Right cardiac atrium (tissue), 5 donors: ENCODE results near the gene WWTR1. TPM values are rescaled to one million over a fixed set of nuclear protein-coding genes. Genes with fewer than 3 reads are reported as not detected.

ENCODE experiments used
- ATAC-seq, 2 donors: fragments of 200-7000 bp; cut with Tn5 transposase; one replicate each; pipeline versions ENCODE4 v1.8.0 to v1.9.1; 2020; ENCODE audit warnings: moderate library complexity in 2 of 2, mild to moderate bottlenecking in 1 of 2
- DNase-seq, 3 donors: peaks; one replicate each; pipeline ENCODE4 v3.0.0-alpha.2; 2020
- H3K27ac ChIP-seq: one replicate; pipeline ENCODE4 v1.5.1; 2013; ENCODE audit warnings: mild to moderate bottlenecking, low read length, control low read depth, moderate library complexity
- H3K27me3 ChIP-seq: one replicate; pipeline ENCODE4 v1.6.1; 2013; ENCODE audit not compliant: control insufficient read depth, insufficient read depth
- H3K4me1 ChIP-seq: one replicate; pipeline ENCODE4 v1.6.1; 2013; ENCODE audit warnings: low read length; ENCODE audit not compliant: control insufficient read depth, insufficient read depth
- H3K4me3 ChIP-seq: one replicate; pipeline ENCODE4 v1.5.1; 2013; ENCODE audit warnings: low read length, control low read depth
- H3K9me3 ChIP-seq: one replicate; pipeline ENCODE4 v1.6.1; 2013; ENCODE audit warnings: low read length; ENCODE audit not compliant: control insufficient read depth
- WGBS: extraction: QIAGEN DNeasy Blood & Tissue Kit; methylation state at CpG from one replicate; pipeline ENCODE4 v1.1.7; 2013; 5-methylcytosine and 5-hydroxymethylcytosine counted together
- intact Hi-C, 4 donors: fragments of 100-400 bp; cut with DNase I; formaldehyde crosslinking; loops; one replicate each; pipeline versions ENCODE4 v1.11.0 to v1.14.0; 2022 to 2023
- polyA plus RNA-seq: library from polyadenylated mRNA; stranded (reverse); fragments of 200-250 nt; gene quantifications from one replicate; pipeline ENCODE4 v1.2.3, GENCODE V29; 2013
- total RNA-seq, 4 donors: library from RNA; stranded (reverse); fragmentation: NEBNext Ultra II Directional; extraction: Animal tissue kit (Norgen Biotek cat#: 25700); gene quantifications; one replicate each; pipeline ENCODE4 v1.2.1, GENCODE V29; 2021
- donor health status: healthy with polysubstance abuse.
- donor health status: DM: no; HTN: yes; CAD: no.
- donor health status: DM: no; HTN: no; CAD: no.
- donor health status: DM: no; HTN: yes; CAD: no; lungs with severe emphysema.
- donor health status: DM: yes; HTN: yes; CAD: no.

WWTR1 gene
- total and polyA plus RNA-seq, 5 donors, result 23.0 to 99.2 (median 51.1) TPM

DNA sequence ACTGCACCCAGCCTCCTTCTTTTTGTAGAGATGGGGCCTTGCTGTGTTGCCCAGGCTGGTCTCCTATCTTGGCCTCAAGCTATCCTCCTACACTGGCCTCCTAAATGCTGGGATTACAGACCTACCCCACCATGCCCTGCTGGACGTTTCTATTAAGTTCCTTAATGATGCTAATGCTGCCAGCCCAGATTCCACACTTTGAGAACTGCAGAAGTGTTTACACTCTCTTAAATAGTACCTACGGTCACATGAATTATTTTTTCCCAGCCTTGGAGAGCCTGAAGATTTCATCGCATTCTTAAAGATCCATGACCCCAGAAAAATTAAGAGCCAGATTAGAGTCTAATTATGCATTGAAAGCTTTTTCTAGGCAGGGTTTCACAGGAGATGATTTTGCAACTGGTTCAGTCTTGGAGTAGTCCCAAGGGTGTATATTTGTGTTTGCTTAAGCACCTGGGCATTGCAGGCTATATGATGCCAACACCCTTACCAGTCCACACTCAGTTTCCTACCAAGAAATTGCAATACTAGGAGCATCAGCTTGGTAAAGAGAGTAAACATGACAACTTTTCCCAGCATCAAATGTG, 146.7 kb downstream of the WWTR1 start:
- WGBS, result 72% methylated on average over 3 of the region's 3 CpGs
- Histone ChIP-seq H3K4me1 (peaks cover 4% of the 10 kb centered on the region), H3K4me3 (no peak overlapping the region), H3K27me3 (no peaks in the 10 kb centered on the region), H3K9me3 (no peaks in the 10 kb centered on the region), H3K27ac (no peak overlapping the region)
- ATAC-seq (no peak), DNase-seq (no peak)
- intact Hi-C loops, result loop anchor here (5.0 kb wide), 1 partner anchor 206 kb away; no protein-coding TSS in a partner anchor

DNA sequence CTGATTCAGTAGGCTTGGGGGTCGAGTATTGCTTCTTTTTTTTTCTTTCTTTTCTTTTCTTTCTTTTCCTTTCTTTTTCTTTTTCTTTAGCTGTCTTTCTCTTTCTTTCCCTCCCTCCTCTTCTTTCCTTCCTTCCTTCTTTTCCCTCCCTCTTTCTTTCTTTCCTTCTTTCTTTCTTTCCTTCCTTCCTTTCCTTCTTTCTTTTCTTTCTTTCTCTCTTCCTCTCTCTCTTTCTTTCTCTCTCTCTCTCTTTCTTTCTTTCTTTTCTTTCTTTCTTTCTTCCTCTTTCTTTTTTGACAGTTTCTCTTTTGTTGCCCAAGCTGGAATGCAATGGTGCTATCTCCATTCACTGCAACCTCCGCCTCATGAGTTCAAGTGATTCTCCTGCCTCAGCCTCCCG, 147.3 kb downstream of the WWTR1 start:
- no peak overlapping the region for H3K27ac ChIP-seq
- peaks cover 4% of the 10 kb centered on the region for H3K4me1 ChIP-seq
- no peaks in the 10 kb centered on the region for H3K27me3 ChIP-seq
- DNase-seq, result no peak
- ATAC-seq, result no peak
- H3K4me3 ChIP-seq, result no peak overlapping the region
- H3K9me3 ChIP-seq, result no peaks in the 10 kb centered on the region
- intact Hi-C loops, result loop anchor here (5.0 kb wide), 1 partner anchor 207 kb away; no protein-coding TSS in a partner anchor
- 93% methylated on average over 3 of the region's 3 CpGs for WGBS

DNA sequence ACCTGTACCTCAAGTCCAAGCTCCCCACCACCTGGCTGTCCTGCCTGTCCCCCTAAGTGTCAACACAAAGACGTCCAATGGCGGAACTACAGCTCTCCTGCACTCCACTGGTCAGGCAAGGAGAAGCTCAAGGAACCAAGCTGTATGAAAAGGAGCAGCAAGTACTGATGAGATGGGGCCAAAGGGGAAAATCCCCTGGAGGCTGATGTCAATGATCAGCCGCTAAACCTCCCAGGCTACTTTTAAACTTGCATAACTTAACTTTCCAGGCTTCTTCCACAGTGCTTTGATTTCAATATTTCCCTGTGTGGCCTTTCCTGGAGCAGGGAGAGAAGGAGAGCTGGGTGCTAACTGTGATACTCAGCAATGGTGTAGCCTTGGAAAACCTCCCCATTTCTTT, 148.3 kb downstream of the WWTR1 start:
- 92% methylated on average over 3 of the region's 3 CpGs for WGBS
- intact Hi-C loops, result no loop called here
- H3K27ac ChIP-seq, result no peak overlapping the region

DNA sequence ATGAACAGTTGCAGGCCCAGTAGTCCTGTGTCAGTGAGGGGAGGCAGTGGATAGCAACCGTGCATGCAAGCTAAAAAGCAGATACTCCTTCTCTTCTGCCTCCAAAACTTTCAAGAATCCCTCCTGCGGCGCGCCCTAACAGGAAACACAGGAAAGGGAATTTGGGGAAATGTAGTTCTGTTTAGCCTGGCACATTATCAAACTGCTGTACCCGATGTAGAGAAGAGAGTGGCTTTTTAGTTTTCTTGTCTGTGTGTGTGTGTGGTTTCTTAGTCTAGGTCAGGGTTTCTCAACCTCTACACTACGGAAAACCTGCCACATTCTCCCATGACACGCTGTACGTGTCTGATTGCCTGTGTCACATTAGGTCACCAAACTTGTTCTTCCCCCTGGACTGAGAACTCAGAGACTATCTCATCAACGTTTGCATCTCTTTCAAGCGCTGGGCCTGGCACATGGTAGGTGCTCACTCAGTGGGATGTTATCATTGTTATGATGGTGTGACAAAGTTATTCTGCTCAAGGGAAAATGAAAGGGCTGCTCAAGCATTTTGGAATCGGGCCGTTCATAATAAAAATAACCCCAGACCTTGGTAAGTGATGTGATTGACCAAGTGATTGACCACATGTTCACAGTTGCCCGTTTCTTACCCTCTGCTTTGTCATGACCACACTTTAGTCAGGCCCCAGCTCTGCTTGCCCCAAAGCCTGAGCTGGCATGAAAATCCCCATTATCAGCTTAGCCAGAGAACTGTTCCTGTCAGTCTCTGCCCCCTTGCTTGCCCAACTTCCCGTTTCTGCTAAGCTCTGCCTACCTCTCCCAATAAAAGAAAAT, 150.1 kb downstream of the WWTR1 start:
- Histone ChIP-seq H3K4me3 (no peak overlapping the region), H3K27ac (peak overlapping the region; percentile 6), H3K4me1 (peaks cover 4% of the 10 kb centered on the region), H3K9me3 (no peaks in the 10 kb centered on the region), H3K27me3 (no peaks in the 10 kb centered on the region)
- ATAC-seq (peak; percentile 67 to 76), DNase-seq (no peak)
- intact Hi-C loops, result no loop called here
- WGBS, result 25% methylated on average over 14 of the region's 14 CpGs

More for the DNA sequence above, 148.3 kb downstream of the WWTR1 start:
- Histone ChIP-seq H3K4me3 (no peak overlapping the region), H3K4me1 (peaks cover 4% of the 10 kb centered on the region), H3K9me3 (no peaks in the 10 kb centered on the region), H3K27me3 (no peaks in the 10 kb centered on the region)
- ATAC-seq (no peak), DNase-seq (no peak)

DNA sequence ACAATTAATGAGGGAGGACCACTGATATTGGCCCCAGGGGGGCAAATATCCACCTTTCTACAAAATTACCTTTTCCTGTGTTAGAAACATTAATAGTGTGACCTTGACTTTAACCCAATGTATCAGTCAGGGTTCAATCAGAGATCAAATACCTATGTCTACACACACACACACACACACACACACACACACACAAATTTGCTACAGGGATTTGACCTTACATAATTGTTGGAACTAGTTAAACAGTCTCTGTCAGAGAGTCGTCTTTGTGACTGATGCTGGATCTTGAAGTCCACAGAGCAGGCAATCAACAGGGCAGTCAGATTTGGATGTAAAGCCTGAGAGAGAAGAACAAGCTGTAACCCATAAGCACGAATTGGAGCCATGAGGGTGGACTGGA, 150.9 kb downstream of the WWTR1 start:
- Histone ChIP-seq H3K27ac (no peak overlapping the region), H3K4me3 (no peak overlapping the region)
- WGBS, result 43% methylated on average over 2 of the region's 2 CpGs

DNA sequence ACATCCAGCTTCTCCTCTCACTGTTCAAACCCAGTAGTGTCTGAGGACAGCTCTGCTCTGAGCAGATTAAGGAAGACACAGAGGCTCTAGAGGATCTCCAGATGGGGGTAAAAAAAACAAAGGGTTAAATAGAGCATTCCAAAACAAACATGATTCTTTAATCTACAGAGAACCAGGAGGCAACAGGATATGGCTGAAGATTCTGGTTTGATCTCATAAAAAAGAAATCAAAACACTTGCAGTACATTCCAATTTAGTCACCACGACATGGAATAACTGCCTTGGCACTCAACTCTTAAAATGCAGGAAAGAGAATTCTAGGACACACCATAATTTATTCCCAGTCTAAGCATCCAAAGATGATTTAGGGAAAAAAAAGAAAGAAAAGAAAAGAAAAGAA, 151.3 kb downstream of the WWTR1 start:
- no peak overlapping the region for H3K27ac ChIP-seq
- DNase-seq (no peak), ATAC-seq (peak in 1 of 2 donors; percentile 32)
- intact Hi-C loops, result no loop called here
- no peaks in the 10 kb centered on the region for H3K9me3 ChIP-seq
- H3K4me1 ChIP-seq, result peaks cover 4% of the 10 kb centered on the region
- WGBS, result 44% methylated on average over 1 of the region's 1 CpG
- no peaks in the 10 kb centered on the region for H3K27me3 ChIP-seq
- no peak overlapping the region for H3K4me3 ChIP-seq

More for the DNA sequence above, 150.9 kb downstream of the WWTR1 start:
- ATAC-seq (no peak), DNase-seq (no peak)
- no peaks in the 10 kb centered on the region for H3K27me3 ChIP-seq
- peaks cover 4% of the 10 kb centered on the region for H3K4me1 ChIP-seq
- intact Hi-C loops, result no loop called here
- H3K9me3 ChIP-seq, result no peaks in the 10 kb centered on the region

DNA sequence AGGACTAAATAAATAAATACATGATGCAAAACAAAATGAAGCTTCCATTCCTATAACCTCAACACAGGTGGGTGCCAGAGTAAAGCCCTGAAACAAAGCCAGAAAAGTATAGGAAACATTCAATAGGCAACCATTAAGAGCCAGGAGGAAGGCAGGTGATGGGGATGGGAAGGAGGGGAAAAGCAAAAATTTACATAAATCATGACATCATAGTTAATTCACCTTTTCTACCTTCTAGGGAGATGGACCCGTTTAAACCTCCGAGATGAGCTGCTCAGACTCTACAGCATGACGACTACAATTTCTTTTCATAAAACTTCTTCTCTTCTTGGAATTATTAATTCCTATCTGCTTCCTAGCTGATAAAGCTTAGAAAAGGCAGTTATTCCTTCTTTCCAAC, 155.4 kb downstream of the WWTR1 start:
- 76% methylated on average over 3 of the region's 3 CpGs for WGBS
- DNase-seq (no peak), ATAC-seq (no peak)
- Histone ChIP-seq H3K27me3 (no peaks in the 10 kb centered on the region), H3K4me3 (no peak overlapping the region), H3K4me1 (no peaks in the 10 kb centered on the region), H3K9me3 (no peaks in the 10 kb centered on the region), H3K27ac (no peak overlapping the region)
- intact Hi-C loops, result loop anchor here in 1 of 4 donors (5.0 kb wide), 1 partner anchor 270 kb away; no protein-coding TSS in a partner anchor

DNA sequence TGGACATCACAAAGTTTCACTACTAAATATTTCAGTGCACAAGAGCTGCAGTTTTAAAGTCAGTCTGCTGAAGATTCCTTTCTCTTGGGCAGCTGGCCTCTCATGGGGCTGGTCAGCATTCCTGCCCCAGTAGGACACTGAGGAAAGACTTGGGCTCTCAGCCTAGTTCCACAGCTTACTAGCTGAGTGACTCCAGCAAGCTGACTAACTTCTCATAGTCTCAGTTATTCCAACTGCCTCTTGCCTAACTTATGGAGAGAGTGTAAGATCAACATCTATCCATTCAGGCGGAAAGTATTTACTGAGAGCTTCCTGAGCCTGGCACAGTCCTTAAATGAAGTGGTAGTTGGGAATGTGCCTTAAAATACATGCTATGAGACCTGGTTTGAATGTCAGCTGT, 156.3 kb downstream of the WWTR1 start:
- intact Hi-C loops, result loop anchor here in 1 of 4 donors (5.0 kb wide), 1 partner anchor 271 kb away; no protein-coding TSS in a partner anchor
- no peak for ATAC-seq

DNA sequence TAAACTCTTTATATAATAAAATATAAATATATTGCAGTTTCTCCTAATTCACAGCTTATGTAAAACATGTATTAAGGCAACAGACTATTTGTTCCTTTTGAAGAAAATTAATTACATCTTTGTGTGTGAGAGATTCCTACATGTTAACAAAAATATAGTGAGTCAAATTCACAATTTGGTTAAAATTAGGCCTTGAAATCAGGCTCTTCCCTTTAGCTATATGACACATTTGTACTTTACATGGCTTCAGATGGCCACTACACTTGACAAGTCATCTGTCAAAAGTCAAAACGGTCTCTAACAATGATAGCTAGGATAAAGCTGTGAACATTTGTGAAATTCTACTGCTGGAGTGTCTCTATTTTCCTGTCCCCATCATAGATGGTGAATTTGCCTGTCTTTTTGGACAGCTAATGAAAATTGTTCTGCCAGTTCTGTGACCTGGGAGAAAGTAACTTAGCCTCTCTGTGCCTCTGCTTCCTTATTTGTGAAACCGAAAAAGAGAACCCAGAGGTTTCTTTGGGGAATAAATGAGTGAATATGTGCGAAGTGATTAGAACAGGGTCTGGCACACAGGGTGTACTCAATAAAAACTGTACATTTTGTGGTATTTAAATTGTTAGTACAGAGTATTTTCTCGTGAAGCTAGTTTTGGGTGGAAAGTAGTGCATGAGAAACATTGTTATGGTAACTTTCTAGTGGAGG, 159.7 kb downstream of the WWTR1 start:
- intact Hi-C loops, result loop anchor here in 1 of 4 donors (10.0 kb wide), 2 partner anchors 277 to 307 kb away; no protein-coding TSS in a partner anchor
- H3K27me3 ChIP-seq, result no peaks in the 10 kb centered on the region
- no peaks in the 10 kb centered on the region for H3K9me3 ChIP-seq
- 51% methylated on average over 4 of the region's 4 CpGs for WGBS
- ATAC-seq (no peak), DNase-seq (no peak)
- no peak overlapping the region for H3K4me3 ChIP-seq
- H3K4me1 ChIP-seq, result no peaks in the 10 kb centered on the region
- H3K27ac ChIP-seq, result no peak overlapping the region

More for the DNA sequence above, 156.3 kb downstream of the WWTR1 start:
- Histone ChIP-seq H3K27me3 (no peaks in the 10 kb centered on the region), H3K4me1 (no peaks in the 10 kb centered on the region), H3K4me3 (no peak overlapping the region), H3K27ac (no peak overlapping the region), H3K9me3 (no peaks in the 10 kb centered on the region)
- DNase-seq, result no peak
- 83% methylated on average over 1 of the region's 1 CpG for WGBS

DNA sequence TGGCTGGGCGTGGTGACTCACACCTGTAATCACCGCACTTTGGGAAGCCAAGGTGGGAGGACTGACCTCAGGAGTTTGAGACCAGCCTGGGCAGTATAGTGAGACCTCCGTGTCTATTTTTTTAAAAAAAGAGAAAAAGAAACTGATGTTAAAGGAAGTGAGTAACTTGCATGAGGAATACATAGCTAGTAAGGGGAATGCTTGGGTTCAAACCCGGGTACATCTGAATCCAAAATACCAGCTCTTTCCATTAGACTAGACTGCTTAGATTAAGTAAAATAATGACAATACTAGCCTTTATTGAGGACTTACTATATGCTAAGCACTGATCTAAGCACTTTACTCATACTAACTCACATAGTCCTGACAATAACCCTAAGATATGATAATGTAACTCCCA, 160.9 kb downstream of the WWTR1 start:
- intact Hi-C loops, result loop anchor here in 1 of 4 donors (10.0 kb wide), 2 partner anchors 278 to 308 kb away; no protein-coding TSS in a partner anchor

More for the DNA sequence above, 160.9 kb downstream of the WWTR1 start:
- H3K9me3 ChIP-seq, result no peaks in the 10 kb centered on the region
- H3K27me3 ChIP-seq, result no peaks in the 10 kb centered on the region
- no peak for ATAC-seq
- no peak for DNase-seq
- WGBS, result 88% methylated on average over 4 of the region's 4 CpGs
- no peak overlapping the region for H3K4me3 ChIP-seq
- no peaks in the 10 kb centered on the region for H3K4me1 ChIP-seq
- H3K27ac ChIP-seq, result no peak overlapping the region
